Ovary (tissue), 9 donors: ENCODE data around the gene NGDN. TPM values are rescaled to one million over a fixed set of nuclear protein-coding genes. Genes with fewer than 3 reads are reported as not detected.

Source experiments
- DNase-seq, 5 donors: peaks; one replicate each; pipeline ENCODE4 v3.0.0-alpha.2; 2019 to 2020
- H3K27ac ChIP-seq, 2 donors: fragments of 200-600 bp; one replicate each; pipeline versions ENCODE4 v1.5.1 to v1.8.0; 2019 to 2022
- H3K27me3 ChIP-seq: fragments of 200-600 bp; one replicate; pipeline ENCODE4 v1.8.0; 2022
- H3K36me3 ChIP-seq: fragments of 200-600 bp; sonication (generic); one replicate; pipeline ENCODE4 v1.5.1; 2019
- H3K4me1 ChIP-seq: one replicate; pipeline ENCODE4 v1.8.1; 2013; ENCODE audit warnings: mild to moderate bottlenecking, moderate library complexity; ENCODE audit not compliant: insufficient read depth
- H3K4me3 ChIP-seq: fragments of 200-600 bp; sonication (generic); one replicate; pipeline ENCODE4 v1.5.1; 2017
- H3K9me3 ChIP-seq, 2 donors: fragments of 200-600 bp in 1 of 2; sonication (generic) in 1 of 2; one replicate each; pipeline versions ENCODE4 v1.5.1 to v1.8.1; 2013 to 2019; ENCODE audit warnings: mild to moderate bottlenecking in 1 of 2, moderate library complexity in 1 of 2
- CTCF ChIP-seq, 3 donors: fragments of 450-650 bp in 2 of 3; fragments of 200-600 bp in 1 of 3; IDR thresholded peaks; one replicate each; pipeline versions ENCODE4 v1.5.1 to v1.8.0; 2016 to 2022; ENCODE audit warnings: antibody characterized with exemption in 3 of 3, mild to moderate bottlenecking in 1 of 3
- EP300 ChIP-seq: sonication (generic); formaldehyde crosslinking; IDR thresholded peaks from one replicate; pipeline ENCODE4 v1.6.1; 2017; ENCODE audit warnings: antibody characterized with exemption
- POLR2A ChIP-seq: fragments of 450-650 bp; IDR thresholded peaks from one replicate; pipeline ENCODE4 v1.6.1; 2017; ENCODE audit warnings: antibody characterized with exemption, mild to moderate bottlenecking, moderate library complexity
- WGBS, 3 donors: extraction: QIAGEN DNeasy Blood & Tissue Kit in 1 of 3; methylation state at CpG; one replicate each; pipeline versions ENCODE4 v1.1.5 to v1.1.7; 2013 to 2017; 5-methylcytosine and 5-hydroxymethylcytosine counted together
- intact Hi-C, 4 donors: fragments of 100-400 bp; cut with DNase I; formaldehyde crosslinking; loops; one replicate each; pipeline versions ENCODE4 v1.11.0 to v1.15.1; 2022 to 2023
- polyA plus RNA-seq, 2 donors: library from polyadenylated mRNA; stranded (reverse); fragments of 200-250 nt in 1 of 2; fragments of 350-450 nt in 1 of 2; fragmentation: Illumina TruSeq in 1 of 2; extraction: RNeasy Lipid Tissue Mini Kit (QIAGEN cat#74804) in 1 of 2; gene quantifications; one replicate each; pipeline ENCODE4 v1.2.3, GENCODE V29; 2013 to 2014
- total RNA-seq, 7 donors: library from RNA; depleted of rRNA in 2 of 7; stranded (reverse); fragments of >200 nt in 2 of 7; fragmentation: NEBNext Ultra II Directional in 3 of 7; extraction: Animal tissue kit (Norgen Biotek cat#: 25700) in 3 of 7; gene quantifications; one replicate each; pipeline versions ENCODE4 v1.1.0 to v1.2.4, GENCODE V29; 2016 to 2023
- donor health status: DM: no; HTN: no; CAD: no; lungs with moderate emphysema.
- donor health status: DM: no; HTN: no; CAD: no.
- donor health status: Bipolar disorder and iron deficiency.
- donor health status: DM: yes; HTN: yes; CAD: no.
- donor health status: DM: no; HTN: no; CAD: no.
- donor health status: DM: yes; HTN: yes; CAD: no.

NGDN gene
- total and polyA plus RNA-seq, 9 donors: 32.9 to 57.5 (median 39.4) TPM

GRCh38 chr14:23492618-23493272, 23.2 kb downstream of the NGDN start:
- no peak for TF ChIP-seq CTCF (IDR thresholded peaks at IDR 0.05)
- Histone ChIP-seq H3K9me3 (no peaks in the 10 kb centered on the region), H3K27me3 (no peaks in the 10 kb centered on the region), H3K4me3 (no peak overlapping the region), H3K36me3 (no peaks in the 10 kb centered on the region), H3K4me1 (peaks cover 17% of the 10 kb centered on the region), H3K27ac (peak overlapping the region in 1 of 2 donors; percentile 6)
- intact Hi-C loops: no loop called here
- DNase-seq: no peak

- Histone ChIP-seq H3K27ac (peak overlapping the region in 1 of 2 donors; percentile 43), H3K9me3 (no peaks in the 10 kb centered on the region), H3K4me3 (no peak overlapping the region), H3K4me1 (peaks cover 17% of the 10 kb centered on the region), H3K36me3 (no peaks in the 10 kb centered on the region), H3K27me3 (no peaks in the 10 kb centered on the region)
- intact Hi-C loops: no loop called here
- peak in 1 of 5 donors; percentile 32 for DNase-seq
- 18 to 26% (median 20%) methylated on average over 2 of the region's 2 CpGs for WGBS, 3 donors
- TF ChIP-seq CTCF (IDR thresholded peaks at IDR 0.05) (no peak), POLR2A (no peak), EP300 (no peak)
Measured at GRCh38 chr14:23494223-23494622, 24.7 kb downstream of the NGDN start.

- DNase-seq: no peak
- 40 to 55% (median 50%) methylated on average over 13 of the region's 13 CpGs for WGBS, 3 donors
- Histone ChIP-seq H3K4me3 (no peak overlapping the region), H3K9me3 (no peaks in the 10 kb centered on the region), H3K27me3 (no peaks in the 10 kb centered on the region), H3K27ac (no peak overlapping the region), H3K36me3 (no peaks in the 10 kb centered on the region), H3K4me1 (no peaks in the 10 kb centered on the region)
- intact Hi-C loops: no loop called here
- no peak for TF ChIP-seq CTCF (IDR thresholded peaks at IDR 0.05)
- no peak for TF ChIP-seq POLR2A
- no peak for TF ChIP-seq EP300
Measured at GRCh38 chr14:23512156-23512555, 42.7 kb downstream of the NGDN start.

GRCh38 chr14:23513005-23513817, 43.7 kb downstream of the NGDN start:
- H3K4me1 ChIP-seq: no peaks in the 10 kb centered on the region
- H3K27ac ChIP-seq: no peak overlapping the region
- H3K36me3 ChIP-seq: no peaks in the 10 kb centered on the region
- H3K9me3 ChIP-seq: no peaks in the 10 kb centered on the region
- H3K27me3 ChIP-seq: no peaks in the 10 kb centered on the region
- no peak for TF ChIP-seq EP300
- TF ChIP-seq POLR2A: no peak
- no peak for TF ChIP-seq CTCF (IDR thresholded peaks at IDR 0.05)
- intact Hi-C loops: no loop called here
- no peak overlapping the region for H3K4me3 ChIP-seq
- no peak for DNase-seq
- WGBS, 3 donors: 89 to 91% (median 91%) methylated on average over 25 of the region's 25 CpGs
